ENCODE data around the gene SLC27A1.

The SLC27A1 gene

GRCh38 chr19:17526922-17527321 lies 56.6 kb downstream of the SLC27A1 start (continued):
- TF ChIP-seq, protein P1, sequence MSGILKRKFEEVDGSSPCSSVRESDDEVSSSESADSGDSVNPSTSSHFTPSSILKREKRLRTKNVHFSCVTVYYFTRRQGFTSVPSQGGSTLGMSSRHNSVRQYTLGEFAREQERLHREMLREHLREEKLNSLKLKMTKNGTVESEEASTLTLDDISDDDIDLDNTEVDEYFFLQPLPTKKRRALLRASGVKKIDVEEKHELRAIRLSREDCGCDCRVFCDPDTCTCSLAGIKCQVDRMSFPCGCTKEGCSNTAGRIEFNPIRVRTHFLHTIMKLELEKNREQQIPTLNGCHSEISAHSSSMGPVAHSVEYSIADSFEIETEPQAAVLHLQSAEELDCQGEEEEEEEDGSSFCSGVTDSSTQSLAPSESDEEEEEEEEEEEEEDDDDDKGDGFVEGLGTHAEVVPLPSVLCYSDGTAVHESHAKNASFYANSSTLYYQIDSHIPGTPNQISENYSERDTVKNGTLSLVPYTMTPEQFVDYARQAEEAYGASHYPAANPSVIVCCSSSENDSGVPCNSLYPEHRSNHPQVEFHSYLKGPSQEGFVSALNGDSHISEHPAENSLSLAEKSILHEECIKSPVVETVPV (CRISPR knock-in tag; IDR thresholded peaks at IDR 0.05), result no peak
- TF ChIP-seq ISL1 (CRISPR knock-in tag; IDR thresholded peaks at IDR 0.05), result no peak
- no peak for TF ChIP-seq POU6F1 (CRISPR knock-in tag; IDR thresholded peaks at IDR 0.05; ENCODE audit: borderline replicate concordance, low read depth)
- no peak for TF ChIP-seq ZNF70 (CRISPR knock-in tag; IDR thresholded peaks at IDR 0.05)

DNA sequence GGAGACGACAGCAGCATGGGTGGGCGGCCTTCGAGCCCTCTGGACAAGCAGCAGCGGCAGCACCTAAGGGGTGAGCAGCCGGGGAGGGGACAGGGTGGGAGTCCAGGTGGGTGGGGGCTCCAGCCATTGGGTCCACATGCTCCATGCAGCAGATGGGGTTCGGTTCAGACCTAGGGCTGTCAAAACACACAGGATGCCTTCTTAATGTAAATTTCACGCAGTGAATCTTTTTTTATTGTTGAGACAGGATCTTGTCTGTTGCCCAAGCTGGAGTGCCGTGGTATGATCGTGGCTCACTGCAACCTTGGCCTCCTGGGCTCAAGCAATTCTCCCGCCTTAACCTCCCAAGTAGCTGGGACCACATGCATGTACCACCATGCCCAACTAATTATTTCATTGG lies 57.0 kb downstream of the SLC27A1 start:
- TF ChIP-seq POU6F1 (CRISPR knock-in tag; IDR thresholded peaks at IDR 0.05; ENCODE audit: borderline replicate concordance, low read depth) (no peak), PATZ1 (CRISPR knock-in tag; IDR thresholded peaks at IDR 0.05; ENCODE audit: borderline replicate concordance) (no peak), TCF4 (CRISPR knock-in tag; IDR thresholded peaks at IDR 0.05; ENCODE audit: borderline replicate concordance) (no peak), ZNF70 (CRISPR knock-in tag; IDR thresholded peaks at IDR 0.05) (no peak), SNAI2 (CRISPR knock-in tag; IDR thresholded peaks at IDR 0.05) (no peak), RARB (CRISPR knock-in tag; IDR thresholded peaks at IDR 0.05) (no peak), OSR1 (CRISPR knock-in tag; IDR thresholded peaks at IDR 0.05) (no peak), CSDC2 (CRISPR knock-in tag; IDR thresholded peaks at IDR 0.05) (no peak), TOX (CRISPR knock-in tag; IDR thresholded peaks at IDR 0.05; ENCODE audit: borderline replicate concordance) (no peak), ZNF8 (CRISPR knock-in tag; IDR thresholded peaks at IDR 0.05) (no peak), ZFP3 (CRISPR knock-in tag; IDR thresholded peaks at IDR 0.05) (no peak), ESRRG (CRISPR knock-in tag; IDR thresholded peaks at IDR 0.05) (no peak), ZC3H10 (CRISPR knock-in tag; IDR thresholded peaks at IDR 0.05) (no peak), ARNTL (CRISPR knock-in tag; IDR thresholded peaks at IDR 0.05; ENCODE audit: borderline replicate concordance, low read depth) (no peak), PPARA (CRISPR knock-in tag; IDR thresholded peaks at IDR 0.05; ENCODE audit: borderline replicate concordance) (no peak), ZNF565 (CRISPR knock-in tag; conservative IDR thresholded peaks at IDR 0.05; ENCODE audit: low read depth) (no peak), ISL1 (CRISPR knock-in tag; IDR thresholded peaks at IDR 0.05) (no peak), BACH2 (CRISPR knock-in tag; IDR thresholded peaks at IDR 0.05; ENCODE audit: borderline replicate concordance) (no peak)
- TF ChIP-seq, protein P2, sequence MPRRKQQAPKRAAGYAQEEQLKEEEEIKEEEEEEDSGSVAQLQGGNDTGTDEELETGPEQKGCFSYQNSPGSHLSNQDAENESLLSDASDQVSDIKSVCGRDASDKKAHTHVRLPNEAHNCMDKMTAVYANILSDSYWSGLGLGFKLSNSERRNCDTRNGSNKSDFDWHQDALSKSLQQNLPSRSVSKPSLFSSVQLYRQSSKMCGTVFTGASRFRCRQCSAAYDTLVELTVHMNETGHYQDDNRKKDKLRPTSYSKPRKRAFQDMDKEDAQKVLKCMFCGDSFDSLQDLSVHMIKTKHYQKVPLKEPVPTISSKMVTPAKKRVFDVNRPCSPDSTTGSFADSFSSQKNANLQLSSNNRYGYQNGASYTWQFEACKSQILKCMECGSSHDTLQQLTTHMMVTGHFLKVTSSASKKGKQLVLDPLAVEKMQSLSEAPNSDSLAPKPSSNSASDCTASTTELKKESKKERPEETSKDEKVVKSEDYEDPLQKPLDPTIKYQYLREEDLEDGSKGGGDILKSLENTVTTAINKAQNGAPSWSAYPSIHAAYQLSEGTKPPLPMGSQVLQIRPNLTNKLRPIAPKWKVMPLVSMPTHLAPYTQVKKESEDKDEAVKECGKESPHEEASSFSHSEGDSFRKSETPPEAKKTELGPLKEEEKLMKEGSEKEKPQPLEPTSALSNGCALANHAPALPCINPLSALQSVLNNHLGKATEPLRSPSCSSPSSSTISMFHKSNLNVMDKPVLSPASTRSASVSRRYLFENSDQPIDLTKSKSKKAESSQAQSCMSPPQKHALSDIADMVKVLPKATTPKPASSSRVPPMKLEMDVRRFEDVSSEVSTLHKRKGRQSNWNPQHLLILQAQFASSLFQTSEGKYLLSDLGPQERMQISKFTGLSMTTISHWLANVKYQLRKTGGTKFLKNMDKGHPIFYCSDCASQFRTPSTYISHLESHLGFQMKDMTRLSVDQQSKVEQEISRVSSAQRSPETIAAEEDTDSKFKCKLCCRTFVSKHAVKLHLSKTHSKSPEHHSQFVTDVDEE (CRISPR knock-in tag; IDR thresholded peaks at IDR 0.05), result no peak
- TF ChIP-seq, protein P1 (CRISPR knock-in tag; IDR thresholded peaks at IDR 0.05), result no peak
- ATAC-seq, result no peak
